ENCODE measurements around the gene CNTNAP2.

- TF ChIP-seq CTCF (conservative IDR thresholded peaks at IDR 0.05 in 1 of 2, IDR thresholded peaks at IDR 0.05 in 1 of 2; ENCODE audit: low read depth in 1 of 2, low read length in 2 of 2) (no peak), EZH2 (IDR thresholded peaks at IDR 0.05; ENCODE audit: low read length, missing control alignments) (no peak)
These were observed 2186.9 kb downstream of the CNTNAP2 start for GRCh38 chr7:148303295-148304082.

Data from fibroblast of lung (primary cell).